ENCODE results near the gene NRSN1.

- no peak for TF ChIP-seq SUZ12 (IDR thresholded peaks at IDR 0.05; ENCODE audit: extremely low read depth, insufficient read depth, insufficient read length)
- no peak for TF ChIP-seq ZNF274 (IDR thresholded peaks at IDR 0.05; ENCODE audit: low read depth, low read length)
- no peak for TF ChIP-seq YY1 (IDR thresholded peaks at IDR 0.05; ENCODE audit: insufficient read depth, insufficient read length)
These were observed 9.0 kb upstream of the NRSN1 start for GRCh38 chr6:24117021-24117420.

Measured in NT2/D1 (cell line).